NCI-H2107 treated with DMSO at 0.1 percent for 48 hours (cell line): ENCODE data around the gene SNCG.
"Not testable (repeated sequence)": the region's sequence is repeated elsewhere in the genome, so short reads cannot be mapped to it uniquely, and the experiment has no call there.

Source experiments
- DNase-seq: peaks from one replicate; lab custom pipeline; 2025; ENCODE audit not compliant: unreplicated experiment; lab: John Stamatoyannopoulos, UW

Gene SNCG

DNA sequence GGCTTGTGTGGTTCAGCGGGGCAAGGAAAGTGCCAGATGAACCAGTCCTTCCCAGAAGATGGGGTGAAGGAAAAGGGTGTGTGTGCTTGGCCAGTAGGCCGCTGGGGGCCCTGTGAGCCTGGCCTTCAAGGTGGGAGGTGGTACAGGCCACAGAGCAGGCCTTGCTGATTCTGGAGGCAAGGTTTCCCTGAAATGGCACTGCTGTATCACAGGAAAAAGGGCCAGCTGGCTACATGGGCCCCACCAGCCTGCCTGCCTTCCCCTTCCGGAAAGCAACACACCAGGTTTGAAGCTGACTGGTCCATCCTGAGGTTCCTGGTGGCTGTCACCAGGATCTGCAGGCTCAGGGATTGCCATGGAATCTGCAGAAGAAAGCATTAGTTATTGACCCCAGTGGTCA, 13.5 kb upstream of the SNCG start:
- DNase-seq, result no peak

DNA sequence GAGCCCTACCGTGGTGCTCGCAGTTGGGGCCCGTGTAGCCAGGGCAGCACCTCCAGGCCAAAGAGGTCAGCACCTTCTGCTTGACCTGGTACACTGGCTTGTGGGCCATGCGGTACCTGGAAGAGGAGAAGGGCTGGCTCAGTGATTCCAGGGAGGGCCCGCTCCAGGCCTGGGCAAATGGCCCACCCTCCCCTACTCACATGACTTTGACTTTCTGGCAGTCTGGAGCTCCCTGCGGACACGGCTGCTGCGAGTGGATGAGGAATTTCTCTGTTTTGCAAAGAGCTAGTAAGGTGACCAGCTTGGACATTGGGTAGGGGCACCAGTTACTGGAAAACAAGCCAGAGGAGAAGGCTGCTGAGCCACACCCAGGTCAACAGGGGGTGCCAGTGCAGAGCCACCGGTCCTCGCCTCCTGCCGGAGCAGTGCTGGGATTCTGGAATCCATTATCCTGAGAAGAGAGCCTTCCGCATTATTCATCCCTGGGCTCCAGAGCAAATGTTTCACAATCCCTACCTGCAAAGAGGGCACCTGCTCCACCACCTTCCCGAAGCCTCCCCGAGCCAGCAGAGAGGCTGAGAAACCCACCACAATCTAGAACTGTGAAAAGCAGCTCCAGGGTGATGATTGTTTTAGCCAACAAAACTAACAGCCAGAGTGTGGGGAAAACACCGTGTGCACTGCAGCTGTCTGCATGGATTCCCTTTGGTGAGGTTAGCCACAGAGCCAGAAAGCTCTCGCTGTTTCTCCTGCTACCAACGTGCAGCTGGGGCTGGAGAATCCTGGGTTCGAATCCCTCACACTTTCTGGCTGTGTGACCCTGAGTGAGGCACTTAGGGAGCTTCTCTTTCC, 12.8 kb upstream of the SNCG start:
- DNase-seq, result peak; percentile 13

DNA sequence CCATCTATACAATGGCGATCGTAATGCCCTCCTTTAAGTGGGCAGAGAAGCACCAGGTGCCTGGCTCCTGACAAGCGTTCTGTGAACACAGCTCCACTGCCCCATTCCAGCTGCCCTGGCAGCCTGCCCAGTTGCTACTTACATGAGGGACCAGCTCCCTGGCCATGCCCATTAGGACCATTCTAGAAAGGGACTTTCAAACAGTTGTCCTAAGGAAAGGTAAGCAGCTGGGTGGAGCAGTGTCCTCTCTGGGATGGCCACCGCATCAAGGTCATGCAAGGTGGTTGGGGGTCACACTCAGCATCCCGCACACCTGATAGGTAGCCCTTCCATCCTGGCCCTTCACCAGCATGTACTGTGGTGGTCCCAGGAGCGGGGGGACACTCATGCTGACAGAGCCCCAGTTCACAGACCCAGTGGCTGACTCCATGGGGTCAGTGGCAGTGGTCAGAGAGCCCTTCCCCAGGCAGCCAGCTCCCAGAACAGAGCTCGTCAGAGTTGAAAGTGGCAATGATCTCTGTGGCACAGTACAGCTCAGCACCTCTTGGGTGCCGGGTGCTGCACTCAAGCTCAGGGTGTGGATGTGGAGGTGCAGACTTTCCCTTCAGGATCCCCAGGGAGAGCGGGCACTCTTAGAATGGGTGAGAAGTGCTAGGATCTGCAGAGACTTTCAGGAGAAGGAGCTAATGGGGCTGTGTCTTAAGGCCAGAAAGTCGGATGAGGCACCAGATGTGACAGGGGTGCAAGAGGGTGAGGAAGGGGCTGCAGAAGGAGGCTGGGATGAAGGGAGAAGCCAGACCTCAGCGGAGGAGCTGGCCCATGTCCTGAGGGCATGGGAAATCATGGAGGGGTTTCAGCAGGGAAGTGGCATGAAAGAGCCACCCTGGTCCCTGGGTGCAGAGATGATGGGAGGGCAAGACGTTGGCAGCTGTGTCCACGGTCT, 11.9 kb upstream of the SNCG start:
- peak; percentile 21 for DNase-seq

GRCh38 chr10:86947806-86948205, 10.6 kb upstream of the SNCG start:
- not testable (repeated sequence) for DNase-seq

DNA sequence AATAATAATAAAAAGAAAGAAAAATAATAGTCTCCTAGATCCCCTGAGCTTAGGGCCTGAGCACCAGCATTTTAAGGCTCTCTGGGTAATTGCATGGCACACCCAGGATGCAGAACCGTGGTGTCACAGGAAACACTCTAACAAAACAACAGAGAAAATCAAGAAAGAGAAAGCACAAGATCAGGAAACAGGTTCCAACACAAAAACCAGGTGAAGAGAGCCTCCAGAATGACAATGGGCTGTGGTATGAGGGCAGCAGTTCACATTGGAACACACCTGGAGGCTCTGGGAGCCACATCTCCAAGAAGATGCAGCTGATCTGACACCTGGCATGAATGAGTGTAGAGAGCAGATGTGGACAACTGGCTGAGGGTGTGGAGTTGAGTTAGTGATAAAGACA, 8.1 kb upstream of the SNCG start:
- DNase-seq, result no peak

- no peak for DNase-seq
These were observed 7.1 kb upstream of the SNCG start for GRCh38 chr10:86951184-86951761.

DNA sequence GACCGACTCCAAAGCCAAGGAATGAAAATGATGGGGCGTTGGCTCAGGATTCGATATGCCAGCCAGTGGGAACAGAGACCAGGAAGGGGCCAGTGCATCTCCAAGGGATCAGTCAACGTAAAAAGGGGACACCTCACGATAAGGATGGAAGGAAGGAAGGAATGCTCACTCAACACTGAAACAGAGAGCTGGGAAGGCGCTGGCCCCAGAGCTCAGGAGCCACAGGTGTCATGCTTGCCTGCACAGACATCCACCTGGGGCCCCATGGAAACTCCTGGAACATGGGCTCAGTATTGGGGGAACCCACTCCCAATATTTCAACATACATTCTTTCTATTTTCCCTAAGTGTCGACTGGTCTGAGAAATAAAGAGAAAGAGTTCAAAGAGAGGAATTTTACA, 6.3 kb upstream of the SNCG start:
- DNase-seq, result no peak

GRCh38 chr10:86952697-86953096, 5.7 kb upstream of the SNCG start:
- not testable (repeated sequence) for DNase-seq

GRCh38 chr10:86953747-86954680, 4.4 kb upstream of the SNCG start:
- DNase-seq, result no peak

DNA sequence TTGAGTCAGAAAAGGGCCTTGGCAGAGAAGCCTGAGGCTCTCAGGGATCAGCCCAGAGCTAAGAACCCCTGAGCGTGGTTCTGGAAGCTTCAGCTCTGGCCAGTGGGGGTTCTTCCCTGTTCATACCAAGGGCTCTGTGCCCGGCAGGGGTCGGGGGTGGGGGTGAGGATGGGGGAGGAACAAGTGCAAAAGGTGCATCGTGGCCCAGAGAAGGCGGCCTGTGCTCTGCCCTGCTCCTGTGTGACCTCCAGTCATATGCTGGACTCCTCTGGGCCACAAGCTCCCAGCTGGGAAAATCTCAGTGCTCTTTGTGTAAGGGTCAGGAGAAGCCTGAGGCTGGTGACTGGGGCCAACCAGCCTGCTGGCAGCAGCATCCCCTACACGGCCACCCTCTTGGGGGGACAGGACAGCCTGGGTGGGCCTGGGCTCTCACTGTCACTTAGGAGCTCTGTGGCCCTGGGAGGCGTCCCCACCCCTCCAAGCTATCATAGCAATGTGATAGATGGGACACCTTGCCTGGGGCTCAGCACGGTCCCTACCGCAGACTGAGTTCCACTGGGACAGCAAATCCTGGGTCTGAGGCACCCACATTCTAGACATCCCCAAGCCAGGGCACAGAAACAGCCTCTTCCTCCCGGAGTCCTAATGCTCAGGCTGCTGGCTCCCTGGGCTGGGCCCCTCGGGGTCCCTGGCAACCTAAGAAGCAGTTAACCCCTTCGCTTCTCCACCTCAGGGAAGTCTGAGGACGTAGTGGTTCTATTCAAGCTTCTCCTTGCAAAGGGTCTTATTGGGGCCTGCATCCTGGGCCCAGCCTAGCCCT, 3.5 kb upstream of the SNCG start:
- no peak for DNase-seq

DNA sequence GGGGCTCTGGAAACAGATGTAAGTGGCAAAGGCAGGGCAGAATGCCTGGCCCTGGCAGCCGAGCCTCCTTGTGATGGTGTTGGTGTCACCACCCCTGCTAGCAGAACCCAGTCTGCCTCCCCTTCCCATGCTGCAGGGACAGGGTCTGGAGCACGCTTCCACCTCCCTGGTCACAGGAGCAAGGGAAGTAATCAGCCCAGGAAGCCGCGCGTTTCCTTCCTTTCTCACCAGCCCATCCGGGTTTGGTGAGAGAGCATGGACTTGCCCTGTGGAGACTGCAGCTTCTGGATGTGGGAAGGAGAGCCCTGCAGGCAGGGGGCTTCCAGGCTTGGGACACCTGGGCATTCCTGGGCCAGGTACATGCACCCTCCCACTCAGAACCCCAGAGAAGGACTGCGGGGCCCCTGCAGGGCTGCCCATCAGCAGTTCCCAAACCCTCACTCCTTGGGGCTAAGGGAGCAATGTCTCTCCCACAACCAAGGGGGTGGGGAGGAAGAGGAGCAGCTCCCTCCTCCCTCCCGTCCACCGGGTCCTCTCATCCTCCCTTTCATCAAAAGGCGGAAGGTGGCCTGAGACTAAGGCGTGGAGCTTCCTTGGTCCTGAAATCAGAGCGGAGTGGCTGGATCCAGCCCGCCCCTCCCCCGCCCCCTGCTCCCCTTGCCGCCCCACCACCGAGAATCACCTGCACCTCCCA, 2.8 kb upstream of the SNCG start:
- DNase-seq, result no peak

GRCh38 chr10:86956195-86956847, 2.1 kb upstream of the SNCG start:
- DNase-seq, result no peak

DNA sequence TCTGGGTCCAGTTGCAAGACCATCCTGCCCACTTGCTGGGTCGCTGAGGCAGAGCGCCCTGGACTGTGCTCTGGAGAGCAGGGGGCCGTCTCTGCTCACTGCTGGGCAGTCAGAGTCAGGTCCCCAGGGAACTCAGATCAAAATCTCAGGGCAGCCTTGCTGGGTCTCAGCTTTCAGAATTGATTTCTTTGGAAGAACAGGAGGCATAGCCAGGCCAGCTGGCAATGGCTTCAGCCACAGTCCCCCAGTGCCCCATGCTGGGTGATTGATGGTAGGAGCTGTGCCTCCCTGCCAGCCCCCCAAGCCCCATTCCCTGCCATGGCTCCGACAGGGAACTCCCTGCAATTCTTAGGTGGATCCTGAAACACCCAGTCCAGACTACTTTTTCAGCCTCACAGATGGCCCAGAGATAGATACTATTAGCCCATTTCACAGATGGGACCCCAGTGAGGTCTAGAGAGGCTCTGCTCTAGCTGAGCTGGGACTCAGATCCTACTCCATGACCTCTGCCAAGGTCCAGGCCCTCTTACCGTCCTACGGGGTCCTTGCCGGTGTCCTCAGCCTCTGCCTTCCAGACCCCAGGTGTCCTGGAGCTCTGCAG, 1.5 kb upstream of the SNCG start:
- DNase-seq, result no peak

GRCh38 chr10:86957471-86958115, 806 bp upstream of the SNCG start, which contains the start of gene MMRN2:
MMRN2 (minus strand) TSS chr10:86957615; CDS start chr10:86957541, 74 bp downstream.
- DNase-seq, result no peak

GRCh38 chr10:86958901-86959736, 720 bp downstream of the SNCG start:
- no peak for DNase-seq

GRCh38 chr10:86959737-86960002, 1.3 kb downstream of the SNCG start:
- no peak for DNase-seq
